Frontal cortex (tissue), 4 donors: ENCODE data around the gene CES3. TPM values are rescaled to one million over a fixed set of nuclear protein-coding genes. Genes with fewer than 3 reads are reported as not detected.
A peak's percentile ranks its signal among the peaks of the same experiment; 100 is the strongest.
"Not testable (repeated sequence)": the region's sequence is repeated elsewhere in the genome, so short reads cannot be mapped to it uniquely, and the experiment has no call there.

Experiments used
- DNase-seq, 2 donors: peaks; one replicate each; pipeline ENCODE4 v3.0.0; 2012; ENCODE audit warnings: low spot score in 2 of 2
- FAIRE-seq: peaks from 2 replicates; lab custom pipeline; 2012; peaks lifted over from hg19 to GRCh38; lab: Jason Lieb, UNC
- total RNA-seq: library from RNA; depleted of rRNA; stranded (reverse); fragments of >200 nt; gene quantifications from one replicate; pipeline ENCODE4 v1.2.3, GENCODE V29; 2014
- donor health status: control.
- donor health status: control.
- donor health status: control.

Gene CES3
- total RNA-seq, 1 donor from 2014 or later: under 0.01 TPM

DNA sequence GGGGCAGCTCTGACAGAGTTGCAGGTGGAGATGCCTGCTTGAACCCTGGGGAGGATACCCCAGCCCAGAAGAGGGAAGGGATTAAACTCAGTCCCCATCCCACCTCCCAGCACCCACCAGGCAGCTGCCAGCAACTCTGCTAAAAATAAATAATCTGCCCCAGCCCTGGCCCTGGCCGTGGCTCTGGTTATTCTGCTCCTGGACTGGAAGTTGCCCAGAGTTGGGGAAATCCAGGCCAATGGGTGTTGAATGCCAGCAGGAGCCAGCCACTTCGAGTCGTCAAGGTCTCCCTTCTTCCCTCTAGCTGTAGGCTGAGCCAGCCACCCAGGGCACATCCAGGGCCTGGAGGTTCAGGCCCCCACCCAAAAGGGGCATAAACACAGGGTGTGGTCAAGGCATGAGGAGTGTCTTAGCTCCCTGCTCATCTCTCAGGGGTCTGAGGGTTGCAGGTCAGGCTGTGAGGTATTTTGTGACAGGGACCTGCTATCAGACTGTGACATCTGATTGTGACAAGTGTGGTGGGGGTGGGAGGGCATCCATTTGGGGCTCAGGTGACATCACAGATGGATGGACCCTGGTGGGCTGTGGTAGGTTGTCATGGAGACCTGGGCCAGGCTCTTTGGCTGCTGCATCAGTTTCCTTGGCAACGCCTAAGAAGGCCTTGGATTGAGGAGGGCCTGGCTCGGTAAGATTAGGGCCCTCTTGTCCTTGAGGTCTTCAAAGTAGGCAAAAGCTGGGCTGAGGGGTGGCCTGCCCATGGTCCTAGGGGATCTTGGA lies 34.7 kb upstream of the CES3 start:
- DNase-seq: no peak
- FAIRE-seq: no peak

DNA sequence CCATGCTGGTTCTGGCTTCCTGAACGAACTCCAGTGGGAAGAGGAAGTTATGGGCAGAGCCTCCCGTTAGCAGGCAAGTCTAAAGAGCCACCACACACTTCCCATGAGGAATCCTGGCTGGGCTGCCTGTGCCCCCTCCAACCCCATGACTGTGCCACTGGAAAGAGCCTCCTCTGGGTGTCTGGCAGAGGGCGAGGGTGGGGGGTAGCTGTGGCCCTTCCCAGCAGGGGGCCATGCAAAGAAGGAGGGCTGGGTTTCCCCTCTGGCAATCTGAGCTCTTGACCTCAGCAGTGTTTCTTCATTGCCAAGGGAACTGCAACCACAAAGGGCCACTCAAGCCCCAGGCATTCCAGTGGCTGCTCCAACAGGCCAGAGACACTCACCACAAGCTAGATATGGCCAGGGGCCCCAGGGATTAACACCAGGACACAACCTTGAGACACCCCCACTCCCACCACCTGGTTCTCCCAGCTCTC lies 34.1 kb upstream of the CES3 start:
- FAIRE-seq (no peak), DNase-seq (no peak)

DNA sequence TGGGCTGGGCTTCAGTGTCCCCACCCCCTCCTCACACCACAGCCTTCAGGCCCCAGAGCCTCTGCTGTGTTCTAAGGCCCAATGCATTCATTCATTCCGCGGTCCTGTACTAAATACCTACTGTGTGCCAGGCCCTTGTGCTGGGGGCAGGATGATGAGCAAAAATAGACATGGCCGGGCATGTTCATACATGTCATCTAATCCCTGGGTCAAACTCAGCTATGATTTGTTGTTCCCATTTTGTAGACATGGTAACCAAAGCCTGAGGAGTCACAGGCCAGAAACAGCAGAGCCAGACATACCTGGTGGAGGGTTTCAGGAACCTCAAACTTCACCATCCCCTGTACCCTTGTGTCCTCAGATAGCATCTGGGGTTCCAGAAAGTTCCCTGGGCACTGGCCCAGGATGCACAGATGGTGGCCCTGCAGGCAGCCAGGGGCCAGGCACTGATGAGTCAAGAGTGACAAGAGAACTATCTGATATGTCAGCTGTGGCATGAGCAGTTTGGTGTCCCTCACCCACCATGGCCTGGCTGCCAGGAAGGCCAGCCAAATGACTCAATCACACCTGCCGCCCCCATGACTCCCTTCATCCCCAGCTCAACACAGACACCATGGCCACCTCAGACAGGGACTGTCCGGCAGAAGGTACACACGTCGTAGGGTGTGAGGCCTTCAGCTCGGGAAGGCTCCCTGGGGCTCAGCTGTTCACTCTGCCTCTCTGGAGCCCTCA lies 33.0 kb upstream of the CES3 start:
- FAIRE-seq (no peak), DNase-seq (no peak)

DNA sequence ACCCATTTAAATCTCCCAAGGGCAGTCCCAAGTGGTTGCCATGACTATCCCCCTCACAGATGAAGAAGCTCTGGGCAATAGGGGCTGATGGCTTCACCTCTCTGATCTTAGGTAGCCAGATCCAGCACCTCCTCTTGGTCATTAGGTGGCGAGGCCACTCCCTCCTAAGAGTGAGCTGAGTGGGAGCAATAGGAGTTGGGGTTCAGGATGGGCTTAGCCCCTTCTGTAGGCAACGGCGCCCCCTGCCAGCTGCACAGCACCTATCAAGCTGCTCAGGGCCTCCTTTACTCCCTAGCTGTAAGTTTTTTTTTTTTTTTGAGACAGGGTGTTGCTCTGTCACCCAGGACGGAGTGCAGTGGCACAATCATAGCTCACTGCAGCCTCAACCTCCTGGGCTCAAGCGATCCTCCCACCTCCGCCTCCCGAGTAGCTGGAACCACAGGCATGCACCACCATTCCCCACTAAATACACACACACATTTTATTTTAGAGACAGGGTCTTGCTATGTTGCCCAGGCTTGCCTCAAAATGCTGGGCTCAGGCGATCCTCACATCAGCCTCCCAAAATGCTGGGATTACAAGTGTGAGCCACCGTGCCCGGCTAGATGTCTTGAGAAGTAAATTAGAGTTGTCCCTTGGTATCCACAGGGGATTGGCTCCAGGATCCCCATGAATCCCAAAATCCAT lies 32.2 kb upstream of the CES3 start:
- DNase-seq (no peak), FAIRE-seq (no peak)

DNA sequence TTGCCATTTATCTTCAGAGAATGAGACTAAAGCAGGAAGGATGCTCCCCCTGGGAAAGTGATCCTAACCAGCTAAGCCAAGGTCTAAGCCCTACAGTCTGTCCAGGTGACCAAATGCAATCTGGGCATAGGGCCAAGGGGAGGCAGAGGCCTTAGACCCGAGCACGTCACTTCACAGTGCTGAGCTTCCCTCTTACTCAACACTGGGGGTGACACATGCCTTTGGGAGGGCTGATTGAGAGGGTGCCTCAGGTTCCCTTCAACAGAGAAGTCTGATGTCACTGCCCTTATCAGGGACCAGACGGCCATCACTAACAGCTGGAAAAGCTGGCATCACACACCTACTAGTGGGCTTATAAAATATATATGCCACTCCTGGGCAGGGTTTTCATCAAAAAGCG lies 30.9 kb upstream of the CES3 start:
- DNase-seq: no peak
- FAIRE-seq: no peak

DNA sequence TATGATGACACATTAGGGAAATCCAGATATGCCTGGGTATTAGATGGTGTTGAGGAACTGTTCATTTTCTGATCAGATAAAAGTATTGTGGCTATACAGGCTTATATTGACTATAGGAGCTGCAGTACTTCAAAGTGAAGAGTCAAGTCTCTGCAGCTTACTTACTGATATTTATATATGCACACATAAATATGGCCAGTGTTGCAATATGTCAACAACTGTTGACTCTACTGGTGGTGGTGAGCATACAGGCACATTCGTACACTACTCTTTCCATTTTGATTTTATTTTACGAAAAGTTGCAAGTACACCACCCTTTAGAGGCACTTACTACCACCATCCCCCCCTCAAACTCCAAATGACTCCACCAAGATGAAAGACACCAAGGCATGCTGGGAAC lies 29.4 kb upstream of the CES3 start:
- DNase-seq (no peak), FAIRE-seq (no peak)

DNA sequence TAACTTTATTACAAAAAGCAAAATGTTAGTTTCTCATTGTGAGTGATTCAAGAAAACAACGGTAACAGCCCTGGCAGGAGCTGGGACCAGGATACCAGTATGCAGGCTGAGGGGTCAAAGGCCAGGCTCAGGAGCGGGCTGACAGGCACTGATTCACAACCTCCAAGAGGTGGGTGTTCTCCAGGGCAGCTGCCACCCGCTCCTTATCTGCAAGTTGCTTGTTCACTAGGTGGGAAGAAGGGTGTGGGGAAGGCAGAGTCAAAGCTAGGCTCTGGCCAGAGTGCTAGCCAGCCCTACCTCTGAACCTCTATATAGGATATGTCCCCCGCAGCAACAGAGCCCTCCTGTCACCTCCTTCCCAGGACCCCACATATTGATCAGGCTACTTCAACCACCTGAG lies 29.0 kb upstream of the CES3 start:
- FAIRE-seq: no peak
- no peak for DNase-seq

DNA sequence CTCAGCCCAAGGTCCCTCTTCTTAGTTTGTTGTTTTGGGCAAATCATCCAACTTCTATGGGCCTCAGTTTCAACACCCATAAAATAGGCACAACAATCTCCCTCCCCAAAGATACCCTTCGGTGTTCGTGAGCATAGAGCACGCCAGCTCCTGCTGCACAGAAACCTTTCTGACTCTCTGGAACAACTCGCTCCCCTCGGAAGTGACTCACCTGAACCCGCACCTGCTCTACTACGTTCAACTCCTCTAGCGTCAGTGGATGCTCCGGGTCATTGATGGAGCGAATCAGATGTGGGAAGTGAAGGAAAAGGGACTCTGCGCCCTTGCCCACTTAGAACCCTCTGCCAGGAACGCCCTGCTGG lies 27.3 kb upstream of the CES3 start:
- FAIRE-seq (no peak), DNase-seq (no peak)

DNA sequence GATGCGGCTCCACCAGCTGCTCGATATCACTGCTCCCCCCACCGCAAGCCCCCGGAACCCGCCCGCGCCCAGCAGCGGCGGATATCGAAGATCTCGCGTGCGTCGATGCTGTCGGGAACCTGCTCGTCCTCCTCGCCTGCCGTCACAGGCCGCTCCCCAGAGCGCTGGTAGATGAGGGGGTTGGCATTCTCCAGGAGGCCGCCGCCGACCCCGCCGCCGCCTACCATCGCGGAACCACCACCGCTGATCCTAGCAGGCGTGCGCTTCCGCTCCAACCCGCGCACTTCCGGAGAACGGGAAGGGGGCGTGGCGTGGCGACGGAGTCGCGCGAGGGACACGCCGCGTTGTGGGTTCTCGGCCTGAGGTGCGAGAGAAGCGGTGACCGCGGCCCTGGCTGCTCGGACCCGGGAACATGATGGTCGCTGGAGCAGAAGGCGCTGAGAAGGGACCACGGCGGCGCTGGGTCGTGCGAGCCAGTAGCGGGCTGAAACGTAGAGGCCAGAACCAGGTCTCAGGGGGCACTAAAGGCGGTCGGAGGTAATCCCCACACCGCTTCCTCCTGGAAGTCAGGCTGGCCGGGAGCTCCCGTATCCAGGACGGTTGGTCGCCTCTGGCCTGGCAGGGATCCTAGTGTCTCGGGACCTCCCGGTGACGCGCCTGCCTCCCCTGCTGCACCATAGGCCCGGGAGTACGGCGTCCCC lies 26.8 kb upstream of the CES3 start, which contains the start of gene CIAO2B:
Gene CIAO2B (minus strand): TSS at position 265 of the 701 bp plus-strand sequence. CDS start 38 bp downstream, at position 227.
- peak; percentile 91 to 93 for DNase-seq
- no peak for FAIRE-seq

DNA sequence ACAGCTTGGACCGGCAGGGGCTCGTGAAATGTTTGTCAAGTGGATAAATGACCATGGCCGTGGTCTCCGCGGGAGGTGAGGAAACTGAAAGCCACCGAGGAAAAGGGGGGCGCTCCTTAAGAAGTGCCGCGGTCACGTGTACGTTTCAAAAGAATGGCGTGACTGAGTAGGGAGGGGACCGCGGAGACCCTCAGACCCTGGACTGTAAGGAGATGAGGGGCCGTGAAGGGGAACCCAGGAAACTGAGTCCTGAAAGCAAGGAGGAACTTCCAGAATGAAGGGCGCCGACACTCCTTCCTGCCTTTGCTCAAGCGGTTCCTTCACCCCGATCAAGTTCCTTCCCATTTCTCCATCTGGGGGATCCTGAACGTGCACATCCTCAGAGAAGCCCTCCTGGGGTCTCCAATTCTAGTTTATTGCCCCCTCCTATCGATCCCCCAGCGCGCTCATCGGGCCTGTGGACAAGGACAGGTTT lies 26.2 kb upstream of the CES3 start:
- DNase-seq, FAIRE-seq: not testable (repeated sequence)

DNA sequence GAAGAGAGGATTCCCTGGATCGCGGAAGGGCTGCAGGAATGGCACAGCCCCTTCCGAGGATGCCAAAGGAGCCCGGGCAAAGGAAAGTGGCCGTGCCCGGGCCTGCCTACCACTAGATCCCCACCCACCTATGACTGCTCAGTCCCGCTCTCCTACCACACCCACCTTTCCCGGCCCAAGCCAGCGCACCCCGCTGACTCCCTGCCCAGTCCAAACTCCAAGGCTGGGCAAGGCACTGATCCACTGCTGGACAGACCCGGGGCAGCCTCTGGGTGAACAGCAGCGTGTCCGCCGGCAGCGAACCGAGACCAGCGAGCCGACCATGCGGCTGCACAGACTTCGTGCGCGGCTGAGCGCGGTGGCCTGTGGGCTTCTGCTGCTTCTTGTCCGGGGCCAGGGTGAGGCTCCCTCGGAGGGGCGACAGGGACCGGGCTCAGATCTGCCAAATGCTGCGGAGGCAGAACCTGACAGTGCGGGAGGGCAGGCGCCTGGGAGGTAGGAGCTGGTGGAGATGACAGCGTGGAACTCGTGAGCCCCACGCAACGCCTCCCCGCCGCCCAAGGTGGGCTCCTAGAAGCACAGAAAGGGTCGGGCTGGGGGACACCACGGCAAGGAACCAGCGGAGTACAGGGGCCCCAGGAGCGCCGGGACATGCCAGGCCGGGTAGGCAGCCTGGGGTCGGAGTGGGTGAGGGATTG lies 25.6 kb upstream of the CES3 start, which contains the start of gene CES2:
Gene CES2 (plus strand): TSS at position 203 of the 698 bp plus-strand sequence. CDS start 120 bp downstream, at position 323.
- FAIRE-seq (no peak), DNase-seq (peak in 1 of 2 donors; percentile 65)

DNA sequence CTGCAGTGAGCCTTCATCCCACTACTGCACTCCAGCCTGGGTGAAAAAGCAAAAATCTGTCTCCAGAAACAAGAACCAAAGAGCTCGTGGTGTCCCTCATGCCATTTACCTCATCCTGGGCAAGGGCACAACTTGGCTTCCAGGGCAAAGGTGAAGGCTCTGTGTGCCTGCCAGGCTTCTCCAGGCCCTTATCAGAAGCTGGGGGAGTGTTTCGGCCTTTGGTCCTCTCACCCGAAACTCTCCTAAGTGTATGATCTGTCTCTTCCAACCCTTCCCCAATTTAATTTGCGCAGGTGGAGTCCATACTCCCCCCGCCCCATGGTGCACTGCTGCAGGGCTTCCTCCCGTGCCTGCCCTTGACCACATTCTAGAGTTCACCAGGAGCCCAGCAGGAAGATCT lies 24.6 kb upstream of the CES3 start:
- FAIRE-seq: no peak
- no peak for DNase-seq

DNA sequence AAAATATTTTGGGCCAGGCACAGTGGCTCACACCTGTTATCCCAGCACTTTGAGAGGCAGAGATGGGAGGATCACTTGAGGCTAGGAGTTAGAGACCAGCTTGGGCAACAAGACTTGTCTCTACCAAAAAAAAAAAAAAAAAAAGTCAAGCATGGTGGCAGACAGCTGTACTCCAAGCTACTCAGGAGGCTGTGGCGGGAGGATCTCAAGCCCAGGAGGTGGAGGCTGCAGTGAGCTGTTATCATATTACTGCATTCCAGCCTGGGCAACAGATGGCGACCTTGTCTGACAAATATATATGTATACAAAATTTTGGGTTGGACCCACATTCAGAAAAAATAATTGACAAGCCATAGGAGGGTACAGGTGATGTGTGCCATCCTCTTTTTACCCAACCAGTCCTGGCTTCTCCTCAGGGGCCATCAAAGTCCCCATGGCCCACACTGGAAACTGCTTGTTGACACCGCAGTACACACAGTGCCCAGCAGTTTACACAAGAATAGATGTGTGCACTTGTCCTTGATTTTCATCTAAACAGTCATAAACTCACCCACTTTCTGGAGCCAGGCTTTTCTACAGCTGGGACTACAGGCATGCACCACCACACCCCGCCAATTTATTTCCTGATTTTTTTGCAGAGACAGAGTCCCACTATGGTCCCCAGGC lies 24.0 kb upstream of the CES3 start:
- FAIRE-seq (no peak), DNase-seq (no peak)

DNA sequence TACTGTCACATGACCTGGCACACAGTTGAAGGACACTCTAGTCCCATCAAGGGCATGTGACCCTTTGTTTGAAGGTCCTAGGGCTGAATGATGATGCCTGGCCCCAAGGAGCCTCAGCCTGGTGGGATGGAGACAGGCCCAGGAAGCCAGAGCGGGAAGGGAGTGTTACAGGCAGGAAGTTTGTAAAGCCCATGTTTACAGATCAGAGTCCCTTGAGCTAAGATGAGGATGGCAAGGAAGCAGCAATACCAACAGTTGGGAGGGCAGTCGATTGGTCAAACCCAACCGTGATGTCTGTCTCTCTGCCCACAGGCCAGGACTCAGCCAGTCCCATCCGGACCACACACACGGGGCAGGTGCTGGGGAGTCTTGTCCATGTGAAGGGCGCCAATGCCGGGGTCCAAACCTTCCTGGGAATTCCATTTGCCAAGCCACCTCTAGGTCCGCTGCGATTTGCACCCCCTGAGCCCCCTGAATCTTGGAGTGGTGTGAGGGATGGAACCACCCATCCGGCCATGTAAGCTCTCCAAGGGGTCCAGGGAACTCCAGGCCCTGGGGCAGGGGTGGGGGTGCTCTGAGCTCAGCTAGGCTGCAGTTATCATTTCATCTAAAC lies 23.2 kb upstream of the CES3 start:
- FAIRE-seq (no peak), DNase-seq (no peak)

DNA sequence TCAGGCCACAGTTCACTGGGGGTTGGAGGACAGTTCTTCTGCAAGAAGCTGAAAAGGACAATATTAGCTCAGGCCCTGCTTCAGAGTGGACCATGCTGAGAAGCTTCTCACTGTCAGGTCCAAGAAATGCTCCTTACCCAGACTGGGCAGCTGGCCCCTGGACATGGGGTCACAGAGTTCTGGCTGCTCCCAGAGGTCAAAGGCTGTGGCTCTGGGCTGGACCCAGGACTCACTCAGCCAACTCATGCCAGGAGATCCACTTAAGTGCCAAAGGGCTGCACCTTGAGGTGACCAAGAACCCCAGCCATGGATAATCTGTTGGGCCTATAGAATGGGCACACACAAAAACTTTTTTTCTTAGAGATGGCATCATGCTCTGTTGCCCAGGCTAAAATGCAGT lies 21.7 kb upstream of the CES3 start:
- no peak for FAIRE-seq
- no peak for DNase-seq

DNA sequence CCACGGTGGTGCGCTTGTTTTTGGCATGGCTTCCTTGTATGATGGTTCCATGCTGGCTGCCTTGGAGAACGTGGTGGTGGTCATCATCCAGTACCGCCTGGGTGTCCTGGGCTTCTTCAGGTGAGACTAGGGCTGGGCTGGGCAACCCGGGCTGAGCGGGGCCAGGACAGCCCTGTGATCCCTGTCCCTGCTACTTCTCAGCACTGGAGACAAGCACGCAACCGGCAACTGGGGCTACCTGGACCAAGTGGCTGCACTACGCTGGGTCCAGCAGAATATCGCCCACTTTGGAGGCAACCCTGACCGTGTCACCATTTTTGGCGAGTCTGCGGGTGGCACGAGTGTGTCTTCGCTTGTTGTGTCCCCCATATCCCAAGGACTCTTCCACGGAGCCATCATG lies 20.8 kb upstream of the CES3 start:
- FAIRE-seq: no peak
- no peak for DNase-seq

DNA sequence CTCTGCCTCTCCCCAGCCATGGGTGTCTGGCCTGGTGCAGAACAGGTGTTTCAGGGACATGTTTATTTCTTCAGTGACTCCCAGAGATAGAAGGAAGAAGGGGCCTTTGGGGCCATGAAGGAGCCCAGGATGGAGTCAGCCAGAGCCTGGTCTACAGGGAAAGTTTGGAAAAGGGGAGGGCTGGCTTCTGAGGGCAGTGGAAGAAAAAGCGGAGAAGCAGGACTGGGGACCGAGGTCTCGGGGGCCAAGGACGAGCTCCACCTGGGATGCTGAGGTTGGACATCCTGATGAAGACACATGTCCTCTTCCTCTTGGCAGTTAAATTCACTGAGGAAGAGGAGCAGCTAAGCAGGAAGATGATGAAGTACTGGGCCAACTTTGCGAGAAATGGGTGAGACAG lies 18.1 kb upstream of the CES3 start:
- no peak for DNase-seq

DNA sequence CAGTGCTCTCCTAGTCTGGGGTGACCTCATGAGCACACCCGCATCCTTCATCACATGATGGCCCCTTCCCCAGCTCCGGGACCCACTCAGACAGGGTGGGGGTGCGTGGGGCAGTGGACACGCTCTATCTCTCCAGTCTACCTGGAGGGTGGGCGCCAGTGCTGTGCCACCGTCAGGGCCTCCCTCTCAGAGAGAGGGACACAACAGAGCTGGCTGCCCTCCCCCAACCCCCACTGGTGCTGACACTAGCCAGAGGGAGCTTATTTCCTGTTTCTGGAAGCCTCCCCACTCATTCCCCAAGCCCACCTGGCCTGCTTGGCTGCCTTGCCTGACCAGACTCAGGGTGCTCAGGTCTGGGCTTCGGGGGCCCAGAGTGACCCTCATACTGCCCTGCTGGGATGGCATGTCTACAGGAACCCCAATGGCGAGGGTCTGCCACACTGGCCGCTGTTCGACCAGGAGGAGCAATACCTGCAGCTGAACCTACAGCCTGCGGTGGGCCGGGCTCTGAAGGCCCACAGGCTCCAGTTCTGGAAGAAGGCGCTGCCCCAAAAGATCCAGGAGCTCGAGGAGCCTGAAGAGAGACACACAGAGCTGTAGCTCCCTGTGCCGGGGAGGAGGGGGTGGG lies 17.5 kb upstream of the CES3 start:
- FAIRE-seq: no peak
- DNase-seq: no peak

More for the DNA sequence above, 18.1 kb upstream of the CES3 start:
- FAIRE-seq: no peak
